ENCODE measurements around the gene MRPL40.

- TF ChIP-seq CTCF (IDR thresholded peaks at IDR 0.05; ENCODE audit: insufficient read depth, low read length, poor library complexity, severe bottlenecking) (no peak), EZH2phosphoT487 (conservative IDR thresholded peaks at IDR 0.05; ENCODE audit: low read length) (no peak)
Observed at GRCh38 chr22:19454156-19454555, 21.8 kb downstream of the MRPL40 start.
